ENCODE results near the gene STK11IP. TPM values are rescaled to one million over a fixed set of nuclear protein-coding genes. Genes with fewer than 3 reads are reported as not detected.

STK11IP gene
- total and polyA plus RNA-seq, 9 of the 15 experiments (the other 6 are each of a cell fraction or from before 2014, with no cell fraction given): 0.52 to 21.7 (median 5.6) TPM

- POLR2A ChIA-PET: no interaction called here
- H2AFZ ChIP-seq (ENCODE audit: low read depth, low read length): no peak overlapping the region
- H3K9me1 ChIP-seq (ENCODE audit: control insufficient read depth, insufficient read depth, low read length): no peaks in the 10 kb centered on the region
- CTCF ChIA-PET (ENCODE audit: low intra/inter-chr PET ratio): no interaction called here
- intact Hi-C loops (cut with micrococcal nuclease): no loop called here
- no peaks in the 10 kb centered on the region for H3K9me3 ChIP-seq (replicated peaks; ENCODE audit: control insufficient read depth, insufficient read depth, low read depth, low read length)
- H3K27ac ChIP-seq (ENCODE audit: extremely low read depth, low read depth, low read length): no peak overlapping the region
- TF ChIP-seq PTTG1 (tag; IDR thresholded peaks at IDR 0.05; ENCODE audit: low read depth) (no peak), RBM25 (IDR thresholded peaks at IDR 0.05; ENCODE audit: low read depth, low read length, severe bottlenecking) (peak; percentile 79), ATF4 (CRISPR knock-in tag; IDR thresholded peaks at IDR 0.05) (no peak), KDM1A (IDR thresholded peaks at IDR 0.05) (peak in 1 of 2 experiments; percentile 12; a peak in 1 of 4 replicates), BCOR (IDR thresholded peaks at IDR 0.05) (peak; percentile 19; the same call in 1 of the 2 replicates), ADNP (tag; IDR thresholded peaks at IDR 0.05) (peak; percentile 69; the same call in 1 of the 2 replicates), HMGXB4 (CRISPR knock-in tag; IDR thresholded peaks at IDR 0.05) (no peak)
- H3K4me2 ChIP-seq (ENCODE audit: insufficient read depth, low read length): no peak overlapping the region
- peaks cover 8% of the 10 kb centered on the region; the same call in 1 of the 3 replicates for H3K36me3 ChIP-seq (ENCODE audit: control insufficient read depth, insufficient read depth, low read length)
- no peak overlapping the region for H3K9ac ChIP-seq (ENCODE audit: insufficient read depth in 1 of 2, low read depth in 2 of 2, low read length in 2 of 2)
- ATAC-seq: no peak
- peaks cover 7% of the 10 kb centered on the region for H3K79me2 ChIP-seq (ENCODE audit: control insufficient read depth, insufficient read depth, low read length)
- no peak for FAIRE-seq
- DNase-seq (ENCODE audit: extremely low read depth in 1 of 4, low spot score in 3 of 4): no peak
- H4K20me1 ChIP-seq (replicated peaks; ENCODE audit: control insufficient read depth, insufficient read depth, low read length): no peaks in the 10 kb centered on the region
- H3K4me1 ChIP-seq (replicated peaks in 1 of 2; ENCODE audit: control insufficient read depth in 2 of 2, insufficient read depth in 2 of 2, low read length in 2 of 2): peaks cover 35 to 59% of the 10 kb centered on the region in 2 experiments; a peak in 4 of 5 replicates
- in situ Hi-C loops (cut with MboI): no loop called here
- H3K27me3 ChIP-seq (ENCODE audit: control insufficient read depth in 2 of 2, insufficient read depth in 2 of 2, low read length in 2 of 2): no peaks in the 10 kb centered on the region
- H3K4me3 ChIP-seq: no peak overlapping the region
- no TSS peak for BruUV-seq (replicated peaks)
- WGBS (ENCODE audit: insufficient coverage, low coverage, missing lambda C conversion rate): 50% methylated on average over 5 of the region's 5 CpGs
Measured at GRCh38 chr2:219573166-219573565, 24.5 kb upstream of the STK11IP start.

All from K562 (cell line).